Umbilical cord (tissue), 2 donors: ENCODE measurements around the gene PTP4A1. TPM values are rescaled to one million over a fixed set of nuclear protein-coding genes. Genes with fewer than 3 reads are reported as not detected.
"Not testable (repeated sequence)": the region's sequence is repeated elsewhere in the genome, so short reads cannot be mapped to it uniquely, and the experiment has no call there.

ENCODE experiments used
- DNase-seq: peaks from one replicate; pipeline ENCODE4 v3.0.0-alpha.2; 2015; ENCODE audit warnings: low spot score
- total RNA-seq: library from RNA; depleted of rRNA; stranded (reverse); fragments of >200 nt; gene quantifications from one replicate; pipeline ENCODE4 v1.2.3, GENCODE V29; 2014; ENCODE audit warnings: low replicate concordance; ENCODE audit not compliant: insufficient read depth

PTP4A1 gene
- total RNA-seq: 40.4 TPM

DNA sequence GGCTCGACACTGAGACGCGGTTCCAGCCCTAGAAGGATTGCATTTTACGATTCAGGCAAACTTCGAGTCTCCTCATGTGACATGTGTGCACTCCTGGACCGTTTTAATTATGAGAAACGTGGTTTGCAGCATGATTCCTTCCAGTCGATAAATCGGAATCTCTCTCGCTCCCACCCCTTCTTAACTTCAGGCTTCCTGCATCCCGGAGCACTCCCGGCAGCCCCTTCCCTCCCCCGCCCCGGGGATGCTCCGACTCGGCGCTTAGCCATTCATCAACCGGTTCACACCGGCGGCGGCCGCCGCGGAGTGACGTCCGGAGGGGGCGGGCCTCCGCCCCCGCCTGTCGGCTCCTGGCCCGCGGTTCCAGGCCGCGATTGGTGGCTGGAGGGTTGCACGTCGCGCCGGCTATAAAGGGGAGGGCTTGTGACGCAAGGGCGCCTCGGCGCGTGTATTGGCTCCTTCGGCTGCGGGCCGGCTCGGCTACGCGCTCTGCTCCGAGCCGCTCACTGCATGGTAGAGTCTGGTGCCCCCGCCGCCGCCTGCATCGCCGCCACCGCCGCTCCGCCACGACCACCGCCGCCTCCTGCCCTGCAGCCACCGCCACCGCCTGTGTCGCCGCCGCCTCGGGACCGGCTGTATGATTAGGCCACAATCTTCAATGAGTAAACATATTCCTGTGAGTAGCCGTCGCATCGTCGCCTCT lies at the start of gene PTP4A1, which contains the start of gene LOC128125822:
PTP4A1 (plus strand) TSS at position 437 of the 703 bp plus-strand sequence. CDS start 4,401 bp downstream, outside the sequence.
LOC128125822 (plus strand) TSS at position 437 of the 703 bp plus-strand sequence.
- peak; percentile 98 for DNase-seq

DNA sequence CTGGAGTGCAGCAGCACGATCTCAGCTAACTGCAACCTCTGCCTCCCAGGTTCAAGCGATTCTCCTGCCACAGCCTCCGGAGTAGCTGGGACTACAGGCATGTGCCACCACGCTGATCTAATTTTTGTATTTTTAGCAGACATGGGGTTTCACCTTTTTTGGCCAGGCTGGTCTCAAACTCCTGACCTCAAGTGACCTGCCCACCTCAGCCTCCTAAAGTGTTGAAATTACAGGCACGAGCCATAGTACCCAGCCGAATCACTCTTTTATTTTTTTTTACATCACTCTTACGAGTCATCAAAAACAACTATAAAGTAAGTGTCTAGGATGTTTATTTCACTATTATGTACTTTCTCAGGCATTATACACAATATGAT lies 49.4 kb upstream of the PTP4A1 start:
- DNase-seq: not testable (repeated sequence)

DNA sequence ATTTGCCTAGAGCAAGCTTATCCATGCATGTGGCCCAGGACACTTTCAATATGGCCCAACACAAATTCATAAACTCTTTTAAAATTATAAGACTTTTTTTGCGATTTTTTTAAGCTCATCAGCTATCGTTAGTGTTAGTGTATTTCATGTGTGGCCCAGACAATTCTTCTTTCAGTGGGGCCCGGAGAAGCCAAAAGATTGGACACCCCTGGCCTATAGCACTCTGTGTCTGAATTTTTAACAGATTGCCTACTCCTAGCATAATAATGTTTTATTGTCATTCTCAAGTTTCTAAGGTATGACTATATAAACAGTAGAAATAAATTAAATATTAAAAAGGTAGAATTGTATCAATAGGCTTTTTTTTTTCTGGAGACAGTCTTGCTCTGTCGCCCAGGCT lies 48.6 kb upstream of the PTP4A1 start:
- DNase-seq: no peak

DNA sequence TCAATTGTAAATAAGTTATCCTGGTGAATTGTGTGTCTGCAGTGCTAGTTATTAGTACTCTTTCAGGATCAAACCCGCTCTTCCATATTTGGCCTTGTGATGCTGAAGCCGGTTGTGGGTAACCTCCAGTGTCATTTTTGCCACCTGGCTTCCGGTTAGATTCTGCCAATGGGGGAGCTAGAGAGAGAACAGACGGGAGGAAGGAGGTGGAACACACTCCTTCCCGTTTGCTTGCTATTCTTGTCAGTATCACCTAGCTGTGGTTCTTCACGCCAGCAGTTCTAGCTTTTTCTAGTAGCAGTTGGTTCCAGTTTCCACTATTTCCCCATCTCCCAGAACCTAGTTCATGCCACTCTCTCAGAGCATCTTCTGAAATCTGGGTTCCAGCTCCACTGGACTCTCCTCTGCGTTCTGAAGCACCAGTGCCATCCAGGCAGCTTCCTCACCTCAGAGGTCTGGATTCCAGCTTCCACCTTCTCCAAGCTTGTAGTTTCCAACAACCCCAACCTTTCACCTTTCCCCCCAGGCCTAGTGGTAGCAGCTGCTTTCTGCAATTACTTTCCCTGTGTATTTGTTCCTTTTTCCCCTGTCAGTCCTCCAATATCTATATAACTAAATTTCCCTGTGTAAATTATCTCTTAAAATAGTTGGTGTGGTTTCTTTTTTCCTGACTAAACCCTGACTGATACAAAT lies 46.9 kb upstream of the PTP4A1 start:
- no peak for DNase-seq

DNA sequence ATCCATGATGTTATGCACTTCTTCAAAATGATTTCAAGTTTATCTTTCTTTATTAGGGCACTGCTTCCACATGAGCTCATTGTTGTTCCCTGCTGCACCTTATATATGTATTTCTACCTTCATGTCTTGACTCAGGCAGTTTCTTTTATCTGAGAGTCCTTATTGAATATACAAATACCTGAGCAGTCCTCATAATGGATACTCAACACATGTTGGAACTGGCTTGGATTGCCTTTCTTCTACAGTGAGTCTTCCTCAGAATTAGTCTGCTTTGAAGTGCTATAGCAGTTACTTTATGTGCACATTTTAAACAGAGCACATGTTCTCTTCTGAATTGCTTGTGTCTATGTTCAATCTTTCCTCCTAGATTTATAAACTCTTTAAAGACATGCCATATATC lies 45.3 kb upstream of the PTP4A1 start:
- no peak for DNase-seq

DNA sequence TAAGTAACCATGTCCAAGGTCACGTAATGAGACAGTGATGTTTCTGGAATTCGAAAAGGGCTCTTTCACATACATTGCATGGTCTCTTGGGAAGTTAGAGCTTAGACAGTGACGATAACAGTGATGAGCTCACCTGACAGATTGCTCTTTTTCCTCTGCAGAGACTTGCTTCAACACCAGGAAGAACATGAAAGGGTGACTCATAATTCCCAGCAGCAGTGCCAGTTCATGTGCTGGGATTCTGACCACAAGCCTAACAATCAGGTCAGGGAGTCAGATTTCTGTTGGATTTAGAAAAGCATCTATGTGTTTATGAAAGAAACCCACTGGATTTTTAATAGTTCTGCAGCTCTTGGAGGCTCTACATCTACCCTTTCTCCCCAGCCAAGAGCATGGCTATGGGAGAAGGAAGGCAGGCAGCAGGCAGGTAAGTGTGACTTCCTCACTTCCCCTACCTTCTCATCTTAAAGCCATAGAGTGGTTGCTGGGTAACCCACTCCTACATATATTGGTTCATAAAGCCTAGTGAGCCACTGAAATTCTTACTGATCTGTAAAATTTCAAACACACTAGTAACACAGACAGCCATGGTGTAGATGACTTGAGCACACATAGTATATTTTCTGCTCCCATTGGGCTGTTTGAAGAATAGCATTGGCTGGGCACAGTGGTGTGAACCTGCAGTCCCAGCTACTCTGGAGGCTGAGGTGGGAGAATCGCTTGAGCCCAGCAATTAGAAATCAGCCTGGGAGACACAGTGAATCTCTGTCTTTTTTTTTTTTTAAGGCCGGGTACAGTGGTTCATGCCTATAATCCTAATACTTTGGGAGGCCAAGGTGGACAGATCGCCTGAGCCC lies 44.4 kb upstream of the PTP4A1 start:
- peak; percentile 94 for DNase-seq

DNA sequence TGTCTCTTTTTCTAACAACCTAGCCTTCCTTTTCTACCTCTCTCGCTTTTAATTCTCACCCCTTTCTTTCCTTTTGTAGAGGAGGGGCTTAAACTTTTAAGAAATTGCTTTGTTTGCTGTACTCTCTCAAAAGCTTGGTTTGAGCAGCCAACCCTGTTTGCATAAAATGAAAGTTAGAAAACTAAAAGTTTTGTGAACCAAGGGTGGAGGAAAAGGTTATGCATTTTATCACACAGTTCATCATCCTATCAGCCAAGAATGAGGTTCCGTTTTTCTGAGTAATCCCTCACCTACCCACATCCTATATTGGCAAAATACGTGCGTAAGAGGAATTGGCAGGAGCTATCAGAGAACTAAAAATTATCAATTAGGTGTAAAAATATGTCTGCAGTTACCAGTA lies 42.8 kb upstream of the PTP4A1 start:
- no peak for DNase-seq

DNA sequence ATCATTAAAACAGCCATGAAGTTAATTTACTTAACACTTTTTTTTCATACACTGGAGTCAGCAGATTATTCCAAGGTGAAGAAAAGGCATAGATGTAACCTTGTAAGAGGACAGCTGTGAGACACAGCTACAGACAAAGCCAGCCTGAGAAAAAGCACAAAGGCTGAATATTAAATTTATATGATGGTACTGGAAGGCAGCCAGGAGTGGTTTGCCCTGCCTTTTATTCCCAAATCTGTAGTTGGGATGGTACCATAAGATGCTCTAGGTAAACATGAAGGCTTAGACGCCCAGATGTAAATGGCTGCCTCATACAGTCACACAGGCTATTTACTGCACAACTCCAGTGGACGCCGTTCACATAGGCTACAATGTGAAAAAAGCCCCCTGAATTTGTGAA lies 42.1 kb upstream of the PTP4A1 start:
- no peak for DNase-seq

DNA sequence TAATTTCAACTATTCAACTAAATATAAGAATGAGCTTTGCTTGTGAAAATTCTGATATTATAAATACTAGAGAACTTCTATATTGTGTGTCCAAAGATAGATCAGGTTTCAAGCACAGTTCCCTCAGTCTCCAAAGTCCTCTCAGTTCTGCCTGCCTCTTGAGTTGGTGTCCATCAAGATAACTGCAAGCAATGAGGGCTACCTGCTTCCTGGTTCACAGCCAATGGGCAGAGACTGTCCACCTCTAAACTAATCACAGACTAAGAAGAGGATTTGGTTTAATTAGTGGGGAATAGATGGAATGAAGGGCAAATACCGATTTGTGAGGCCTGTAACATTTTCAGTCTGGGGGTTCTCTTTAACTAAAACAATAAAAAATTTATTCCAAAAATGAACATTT lies 41.3 kb upstream of the PTP4A1 start:
- no peak for DNase-seq

DNA sequence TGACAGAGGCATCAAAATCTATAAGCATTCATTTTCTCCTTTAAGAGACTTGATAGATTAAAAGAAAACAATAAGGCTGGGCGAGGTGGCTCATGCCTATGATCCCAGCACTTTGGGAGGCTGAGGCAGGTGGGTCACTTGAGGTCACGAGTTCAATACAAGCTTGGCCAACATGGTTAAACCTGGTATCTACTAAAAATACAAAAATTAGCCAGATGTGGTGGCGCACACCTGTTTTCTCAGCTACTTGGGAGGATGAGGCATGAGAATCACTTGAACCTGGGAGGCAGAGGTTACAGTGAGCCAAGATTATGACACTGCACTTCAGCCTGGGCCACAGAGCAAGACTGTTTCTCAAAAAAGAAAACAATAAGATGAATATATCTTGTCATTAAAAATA lies 39.3 kb upstream of the PTP4A1 start:
- DNase-seq: no peak

DNA sequence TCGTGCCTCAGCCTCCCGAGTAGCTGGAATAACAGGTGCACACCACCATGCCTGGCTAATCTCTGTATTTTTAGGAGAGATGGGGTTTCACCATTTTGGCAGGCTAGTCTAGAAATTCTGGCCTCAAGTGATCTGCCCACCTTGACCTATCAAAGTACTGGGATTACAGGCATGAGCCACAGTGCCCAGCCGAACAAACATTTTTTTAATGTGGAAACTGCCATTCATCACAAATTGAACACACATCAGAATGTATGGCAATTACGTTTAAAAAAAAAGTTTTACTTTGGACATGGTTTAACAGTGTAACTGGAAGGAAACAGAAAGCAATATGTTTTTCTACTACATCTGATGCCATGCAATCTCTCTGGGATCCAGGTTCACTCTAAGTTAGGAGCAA lies 38.3 kb upstream of the PTP4A1 start:
- DNase-seq: no peak

DNA sequence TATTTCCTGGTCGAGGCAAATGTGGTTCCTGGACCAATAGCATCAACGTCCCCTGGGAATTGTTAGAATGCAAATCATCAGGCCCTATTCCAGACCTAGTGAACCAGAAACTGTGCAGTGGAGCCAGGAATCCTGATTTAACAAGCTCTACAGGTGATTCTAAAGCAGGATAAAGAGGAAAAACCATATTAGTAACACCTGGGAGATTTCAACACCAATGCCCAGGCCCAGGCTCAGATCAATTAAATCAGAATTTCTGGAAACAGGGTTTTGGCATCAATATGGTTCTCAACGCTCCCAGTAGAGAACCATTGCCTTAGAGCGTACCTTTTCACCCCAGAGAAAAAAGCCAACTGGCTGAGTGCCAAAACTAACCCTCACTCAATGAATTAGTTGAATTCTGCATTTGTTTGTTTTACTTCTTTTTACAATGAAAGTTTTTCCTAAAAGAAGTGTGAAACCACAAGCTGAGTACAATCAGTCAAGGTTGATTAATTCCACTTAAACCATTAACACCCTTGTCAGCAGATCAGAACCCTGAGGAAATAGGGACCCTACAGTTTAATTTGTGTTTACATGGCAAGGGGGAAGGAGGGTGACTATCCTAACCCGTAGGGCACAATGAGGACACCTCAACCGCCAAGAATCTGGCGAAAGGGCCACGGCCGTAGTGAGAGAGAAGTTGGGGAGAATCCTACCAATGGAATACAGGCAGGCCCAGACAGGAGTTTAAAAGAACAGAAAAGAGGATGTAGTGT lies 34.9 kb upstream of the PTP4A1 start:
- DNase-seq: no peak

DNA sequence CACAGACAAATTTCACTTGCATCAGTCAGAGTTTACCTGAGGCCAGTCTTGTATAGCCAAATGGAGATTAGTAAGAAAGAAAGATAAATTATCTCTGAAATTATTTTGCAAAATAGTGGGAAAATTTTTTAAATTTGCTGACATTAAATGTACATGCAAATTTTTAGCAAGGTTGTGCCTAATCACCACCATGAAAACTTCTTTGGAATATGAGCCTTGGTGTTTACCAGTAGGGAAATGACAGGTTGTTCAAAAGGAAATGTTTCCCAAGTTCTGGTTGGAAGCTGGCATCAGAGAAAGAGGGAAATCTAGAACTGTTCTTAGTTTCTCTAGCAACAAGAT lies 34.4 kb upstream of the PTP4A1 start:
- DNase-seq: no peak

DNA sequence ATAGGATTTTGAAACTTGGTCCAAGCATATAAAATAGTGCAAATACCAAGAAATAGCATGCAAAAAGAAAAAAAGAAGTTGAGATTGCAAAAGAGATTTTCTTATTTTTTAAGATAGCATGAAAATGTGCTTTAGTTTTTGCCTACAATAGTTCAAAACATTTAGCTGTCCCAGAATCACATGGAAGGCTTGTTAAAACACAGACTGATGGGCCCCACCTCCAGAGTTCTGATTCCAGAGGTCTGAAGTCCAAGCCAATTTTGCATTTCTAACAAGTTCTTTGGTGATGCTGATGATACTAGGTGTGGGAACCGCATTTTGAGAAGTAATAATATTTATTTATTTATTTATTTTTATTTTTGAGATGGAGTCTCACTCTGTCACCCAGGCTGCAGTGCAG lies 33.7 kb upstream of the PTP4A1 start:
- no peak for DNase-seq

DNA sequence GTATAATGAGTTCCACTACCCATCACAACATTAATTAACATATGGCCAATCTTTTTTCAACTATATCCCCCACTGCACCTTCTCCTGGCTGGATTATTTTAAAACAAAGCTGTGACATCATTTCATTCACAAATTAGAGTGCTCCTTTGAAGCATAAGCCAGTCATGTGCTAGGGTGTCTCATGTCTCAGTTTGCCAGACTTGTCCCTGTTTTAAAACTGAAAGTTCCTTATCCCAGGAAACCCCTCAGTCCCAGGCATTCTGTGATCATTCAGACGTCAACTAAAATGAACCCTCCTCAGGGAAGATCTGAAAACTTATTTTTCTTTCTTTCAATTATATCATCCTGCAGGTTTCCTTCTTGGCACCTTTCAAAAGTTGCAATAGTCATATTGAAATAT lies 29.3 kb upstream of the PTP4A1 start:
- DNase-seq: no peak

DNA sequence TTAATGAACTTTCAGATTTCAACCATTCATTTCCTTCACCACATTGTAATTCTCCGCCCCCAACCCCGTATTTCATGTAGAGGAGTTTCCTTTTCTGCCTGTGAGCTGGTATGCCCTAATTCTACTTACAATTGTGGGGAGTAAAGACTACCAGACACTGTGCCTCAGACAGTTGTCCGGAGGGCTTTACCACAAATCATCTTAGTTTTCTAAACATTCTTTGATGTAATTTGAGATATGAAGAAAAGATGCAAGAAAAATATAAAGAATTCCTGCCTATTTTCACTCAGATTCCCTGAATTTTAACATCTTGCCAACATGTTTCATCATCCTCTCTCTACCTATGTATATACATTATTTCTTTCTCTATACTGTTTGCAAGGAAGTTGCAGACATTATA lies 28.3 kb upstream of the PTP4A1 start:
- DNase-seq: no peak

DNA sequence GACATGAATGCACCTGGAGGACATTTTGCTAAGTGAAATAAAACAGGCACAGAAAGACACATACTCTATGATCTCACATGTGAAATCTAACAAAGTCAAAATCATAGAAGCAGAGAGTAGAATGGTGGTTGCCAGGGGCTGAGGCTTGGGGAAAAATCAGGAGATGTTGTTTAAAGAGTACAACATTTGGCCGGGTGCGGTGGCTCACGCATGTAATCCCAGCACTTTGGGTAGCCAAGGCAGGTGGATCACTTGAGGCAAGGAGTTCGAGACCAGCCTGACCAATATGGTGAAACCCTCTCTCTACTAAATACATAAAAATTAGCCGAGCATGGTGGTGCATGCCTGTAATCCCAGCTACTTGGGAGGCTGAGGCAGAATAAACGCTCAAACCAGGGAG lies 26.0 kb upstream of the PTP4A1 start:
- DNase-seq: no peak

DNA sequence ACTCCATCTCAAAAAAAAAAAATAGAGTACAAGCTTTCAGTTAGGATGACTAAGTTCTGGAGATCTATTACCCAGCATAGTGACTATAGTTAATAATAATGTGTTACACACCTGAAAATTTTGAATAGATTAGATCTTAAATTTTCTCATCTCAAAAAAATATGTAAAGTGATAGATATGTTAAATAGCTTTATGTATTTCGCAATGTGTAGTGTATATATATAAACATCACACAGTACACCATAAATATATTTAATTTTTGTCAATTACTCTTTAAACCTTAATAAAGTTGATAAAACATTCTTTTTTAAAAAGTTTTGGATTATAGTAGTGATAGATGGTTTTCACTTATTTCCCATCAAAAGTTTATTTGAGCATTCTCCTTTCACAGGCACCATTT lies 25.6 kb upstream of the PTP4A1 start:
- DNase-seq: no peak

DNA sequence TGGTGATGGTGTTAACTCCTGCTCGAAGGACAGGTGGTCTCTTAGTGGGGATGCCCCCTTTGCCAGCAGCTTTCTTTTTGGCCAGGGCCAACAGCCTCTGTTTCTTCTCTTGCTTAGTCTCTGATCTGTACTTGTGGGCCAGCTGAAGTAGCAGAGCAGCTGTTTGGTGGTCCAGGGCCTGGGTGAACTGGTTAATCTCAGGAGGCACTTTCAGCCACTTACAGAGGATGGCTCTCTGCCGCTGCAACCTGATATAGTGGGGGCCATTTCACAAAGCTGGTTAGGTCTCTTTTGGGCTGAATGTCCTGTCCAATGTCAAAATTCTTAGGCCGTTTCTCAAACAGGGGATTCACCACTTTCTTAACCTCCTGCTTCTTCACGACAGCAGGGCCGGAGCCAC lies 23.2 kb upstream of the PTP4A1 start:
- DNase-seq: no peak

DNA sequence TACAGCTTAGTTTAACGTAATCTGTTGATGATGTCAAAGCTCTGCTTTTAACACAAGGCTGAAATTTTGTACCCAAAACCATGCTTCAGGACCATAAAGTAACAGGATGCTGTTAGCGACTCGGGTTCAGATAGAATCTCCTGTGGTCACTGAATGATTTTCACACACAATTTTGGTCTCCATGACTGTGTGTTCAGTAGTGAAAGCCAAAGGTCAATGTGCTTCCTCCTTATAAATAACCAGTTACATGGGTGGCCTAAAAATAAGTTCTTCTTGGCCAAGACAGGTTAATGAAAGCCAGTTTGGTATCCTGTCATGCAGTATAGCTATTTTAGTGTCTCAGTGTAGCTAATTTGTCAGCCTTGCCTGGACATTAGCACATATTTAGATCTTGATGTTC lies 19.1 kb upstream of the PTP4A1 start:
- DNase-seq: no peak

DNA sequence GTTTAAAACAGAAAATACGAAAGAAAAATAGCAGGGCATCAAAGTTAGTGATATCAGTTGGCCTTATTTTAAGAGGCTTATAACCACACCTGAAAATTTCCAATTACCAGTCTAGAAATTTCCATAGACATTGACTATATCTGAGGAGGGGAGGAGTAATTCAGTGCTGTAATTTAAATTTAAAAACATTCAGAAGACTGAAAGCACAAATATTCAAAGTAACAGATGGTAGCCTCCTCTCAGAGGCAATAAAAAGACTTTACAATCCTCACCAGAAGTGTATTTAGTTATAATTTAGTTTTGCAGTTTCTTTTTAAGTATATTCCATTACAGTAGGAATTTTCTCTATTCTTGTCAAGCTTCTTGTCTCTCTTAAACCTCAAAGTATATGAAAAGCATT lies 18.4 kb upstream of the PTP4A1 start:
- no peak for DNase-seq

DNA sequence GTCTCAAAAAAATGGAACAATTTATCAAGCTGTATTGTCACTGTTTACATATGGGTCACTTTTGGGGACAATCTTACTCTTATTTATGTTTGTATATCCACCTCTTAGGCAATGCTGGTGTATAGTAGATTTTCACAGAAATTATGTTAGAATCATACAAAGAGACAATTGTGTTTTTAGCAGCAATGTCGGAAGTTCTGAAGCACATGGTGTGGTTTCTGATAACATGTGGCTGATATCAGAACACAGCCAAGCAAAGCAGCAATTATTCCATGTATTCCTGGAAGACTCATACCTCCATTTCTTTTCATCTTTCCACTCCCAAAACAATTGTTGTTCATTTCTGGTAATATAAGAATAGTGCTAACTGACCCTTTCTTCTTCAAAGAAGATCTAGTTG lies 17.5 kb upstream of the PTP4A1 start:
- DNase-seq: no peak
